Suppressor macrophage treated with lipopolysaccharide for 1 hour (primary cell): ENCODE data around the gene TSKU.
"Not testable (repeated sequence)": the region's sequence is repeated elsewhere in the genome, so short reads cannot be mapped to it uniquely, and the experiment has no call there.

Source experiments
- DNase-seq, 3 donors: peaks; one replicate each; pipeline ENCODE4 v3.0.0-alpha.2; 2020 to 2022

TSKU gene

DNA sequence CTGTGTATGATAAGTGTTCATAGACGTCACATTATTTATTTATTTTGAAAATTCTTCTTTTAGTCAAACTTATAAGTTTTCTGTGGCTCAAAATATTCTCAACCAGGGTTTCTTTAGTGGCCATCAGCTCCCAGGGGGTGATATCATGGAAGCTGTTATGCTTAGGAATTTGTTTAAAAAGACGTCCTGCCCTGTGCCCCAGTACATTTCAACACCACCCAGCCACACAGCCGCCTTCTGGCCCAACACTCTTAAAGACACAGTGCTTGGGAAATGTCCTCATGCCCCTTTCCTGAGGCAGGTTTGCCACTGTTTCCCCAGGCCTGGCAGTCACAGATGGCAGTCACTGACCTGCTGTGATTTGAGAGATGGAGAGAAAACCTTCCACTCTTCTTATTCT, 19.9 kb downstream of the TSKU start:
- peak in 2 of 3 donors; percentile 21 to 28 for DNase-seq

- DNase-seq = peak; percentile 77 to 83 (median 80)
These were observed 20.9 kb downstream of the TSKU start for GRCh38 chr11:76803811-76804600.

GRCh38 chr11:76805206-76805913, 22.2 kb downstream of the TSKU start:
- peak; percentile 36 to 49 (median 41) for DNase-seq

GRCh38 chr11:76806131-76806530, 23.0 kb downstream of the TSKU start:
- DNase-seq = no peak

DNA sequence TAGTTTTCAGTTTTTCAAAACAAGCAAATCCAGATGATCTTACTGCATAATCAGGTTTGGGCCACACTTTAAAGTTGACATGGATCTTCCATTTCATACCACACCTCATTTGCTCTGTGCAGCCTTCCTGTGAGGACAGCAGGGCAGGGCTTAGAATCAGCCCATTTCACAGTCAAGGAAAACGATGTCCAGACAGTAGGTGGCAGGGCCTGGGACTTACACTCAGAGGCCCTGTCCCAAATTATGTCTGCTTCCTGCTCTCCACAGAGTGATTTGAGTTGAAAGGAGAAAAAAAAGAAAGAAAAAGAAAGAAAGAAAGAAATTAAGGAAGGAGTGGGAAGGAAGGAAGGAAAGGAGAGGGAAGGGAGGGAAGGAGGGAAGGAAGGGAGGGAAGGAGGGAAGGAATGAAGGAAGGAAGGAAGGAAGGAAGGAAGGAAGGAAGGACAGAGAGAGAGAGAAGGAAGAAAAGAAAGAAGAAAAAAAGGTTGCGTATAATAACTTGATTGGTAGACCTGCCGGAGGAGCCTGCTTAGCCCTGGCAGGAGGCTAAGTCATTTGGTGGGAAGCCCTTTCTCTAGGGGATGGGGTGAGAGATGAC, 23.6 kb downstream of the TSKU start:
- no peak for DNase-seq

GRCh38 chr11:76807206-76807875, 24.2 kb downstream of the TSKU start:
- DNase-seq = peak; percentile 82 to 93 (median 90)

DNA sequence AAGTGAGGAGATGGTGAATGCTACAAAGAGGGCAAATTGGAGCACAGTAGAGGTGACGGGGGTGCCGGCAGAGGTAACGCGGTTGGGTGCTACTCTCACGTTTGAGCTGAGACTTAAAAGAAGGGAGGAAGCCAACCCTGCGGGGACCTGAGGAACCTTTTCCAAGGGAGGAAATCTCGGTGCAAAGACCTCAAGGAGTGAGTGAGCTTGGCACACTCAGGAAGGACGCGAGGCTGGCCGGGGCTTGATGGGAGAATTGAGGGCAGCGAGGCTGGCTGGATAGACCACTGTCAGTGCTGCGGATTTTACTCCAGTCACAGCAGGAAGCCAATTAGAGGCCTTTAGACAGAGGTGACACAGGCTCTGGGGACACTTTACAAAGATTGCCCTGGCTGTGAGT, 25.0 kb downstream of the TSKU start:
- no peak for DNase-seq

DNA sequence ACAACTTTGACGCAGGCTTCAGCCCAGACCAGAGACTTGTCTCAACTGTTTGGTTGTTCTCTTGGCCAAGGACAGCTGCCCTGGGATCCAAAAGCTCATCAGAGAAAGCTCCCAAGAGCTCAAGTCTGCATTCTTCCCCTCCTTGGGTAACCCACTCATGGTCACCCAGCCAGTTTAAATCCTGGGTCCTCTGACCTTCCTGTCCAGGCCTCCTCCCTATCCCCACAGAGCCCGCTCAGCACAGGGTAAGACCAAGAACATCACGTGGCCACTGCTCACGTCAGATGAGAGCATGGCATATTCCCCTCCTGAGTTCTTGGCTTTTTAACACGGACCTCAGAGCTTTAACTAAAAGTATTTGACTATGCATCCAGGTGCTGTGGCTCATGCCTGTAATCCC, 25.8 kb downstream of the TSKU start:
- no peak for DNase-seq

GRCh38 chr11:76810151-76810853, 27.1 kb downstream of the TSKU start:
- peak; percentile 73 to 81 (median 79) for DNase-seq

DNA sequence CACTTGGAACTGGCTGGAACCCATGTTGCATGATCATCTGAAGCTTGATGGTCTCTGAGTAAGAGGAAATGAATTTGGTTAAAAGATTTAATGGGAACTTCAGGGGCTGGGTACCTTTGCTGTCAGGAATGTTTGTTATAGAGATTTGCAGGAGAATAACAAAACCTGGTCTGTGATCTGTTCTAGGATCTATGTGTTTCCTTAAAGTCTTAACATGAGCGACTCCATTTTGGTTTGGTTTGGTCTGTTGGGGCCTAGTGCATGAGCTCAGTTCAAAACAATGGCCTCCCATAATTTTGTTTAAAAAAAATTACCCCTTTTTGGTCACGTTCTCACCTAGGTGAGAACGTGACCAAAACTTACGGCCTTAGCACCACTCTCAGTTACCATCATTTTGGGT, 28.1 kb downstream of the TSKU start:
- no peak for DNase-seq

DNA sequence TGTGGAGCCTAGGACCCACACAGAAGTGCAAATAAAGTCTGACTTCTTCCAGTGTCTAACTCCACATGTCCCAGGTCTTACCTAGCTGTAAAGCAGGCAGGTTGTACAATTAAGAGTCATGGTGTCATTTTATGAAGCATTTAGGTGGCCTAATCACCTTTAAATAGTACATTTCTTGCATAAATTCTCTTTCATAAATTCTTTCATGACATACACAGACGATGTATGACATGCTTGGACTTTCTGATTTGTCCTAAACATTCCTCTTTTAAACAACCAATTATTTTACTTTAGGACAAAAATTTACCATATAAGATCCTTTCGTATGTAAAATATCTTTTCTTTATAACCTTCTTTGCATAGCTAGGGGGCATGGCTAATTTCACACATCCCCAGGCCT, 31.3 kb downstream of the TSKU start:
- no peak for DNase-seq

- not testable (repeated sequence) for DNase-seq
These were observed 32.5 kb downstream of the TSKU start for GRCh38 chr11:76815678-76816077.

DNA sequence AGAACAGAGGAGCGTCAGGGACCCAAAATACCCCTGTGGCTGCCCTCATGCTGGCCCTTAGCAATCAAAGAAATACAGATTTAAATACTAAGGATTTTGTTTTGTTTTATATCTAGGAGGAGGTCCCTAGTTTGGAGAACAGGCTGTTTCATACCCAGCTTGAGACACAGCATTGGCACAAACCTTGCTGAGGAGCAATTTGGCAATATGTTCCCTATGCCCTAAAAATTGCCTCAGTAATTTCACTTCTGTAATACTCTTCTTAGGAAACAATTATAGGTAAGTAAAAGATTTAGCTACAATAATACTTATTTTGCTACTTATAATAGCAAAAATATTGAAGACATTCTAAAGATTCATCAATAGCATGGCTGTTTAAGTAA, 37.0 kb downstream of the TSKU start:
- DNase-seq = no peak

GRCh38 chr11:76821396-76821795, 38.2 kb downstream of the TSKU start:
- DNase-seq = not testable (repeated sequence)

- no peak for DNase-seq
These were observed 39.2 kb downstream of the TSKU start for GRCh38 chr11:76822406-76822805.

DNA sequence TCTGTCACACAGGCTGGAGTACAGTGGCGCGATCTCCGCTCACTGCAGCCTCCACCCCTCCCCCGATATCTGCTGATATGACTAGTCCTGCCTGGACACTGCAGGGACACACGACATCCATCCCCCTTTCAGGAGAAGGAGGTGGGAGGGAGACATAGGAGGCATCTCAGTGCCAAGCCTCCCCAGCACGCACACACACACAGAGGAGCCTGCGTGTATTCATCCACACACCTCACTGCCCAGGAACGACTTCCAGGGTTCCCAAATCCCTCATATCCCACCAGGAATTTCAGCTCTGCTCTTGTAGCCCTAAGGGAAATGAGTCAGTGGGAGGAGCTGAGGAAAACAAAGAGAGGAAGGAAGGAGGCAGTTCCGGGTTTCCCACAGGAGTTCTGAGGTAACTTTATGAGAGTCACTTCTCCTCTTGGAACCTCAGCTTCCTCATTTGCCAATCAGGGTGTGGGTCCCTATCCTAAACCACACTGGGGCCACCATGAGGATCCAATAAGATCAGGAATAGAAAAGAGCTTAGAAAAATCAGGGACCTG, 40.4 kb downstream of the TSKU start:
- DNase-seq = peak; percentile 75 to 84 (median 78)

DNA sequence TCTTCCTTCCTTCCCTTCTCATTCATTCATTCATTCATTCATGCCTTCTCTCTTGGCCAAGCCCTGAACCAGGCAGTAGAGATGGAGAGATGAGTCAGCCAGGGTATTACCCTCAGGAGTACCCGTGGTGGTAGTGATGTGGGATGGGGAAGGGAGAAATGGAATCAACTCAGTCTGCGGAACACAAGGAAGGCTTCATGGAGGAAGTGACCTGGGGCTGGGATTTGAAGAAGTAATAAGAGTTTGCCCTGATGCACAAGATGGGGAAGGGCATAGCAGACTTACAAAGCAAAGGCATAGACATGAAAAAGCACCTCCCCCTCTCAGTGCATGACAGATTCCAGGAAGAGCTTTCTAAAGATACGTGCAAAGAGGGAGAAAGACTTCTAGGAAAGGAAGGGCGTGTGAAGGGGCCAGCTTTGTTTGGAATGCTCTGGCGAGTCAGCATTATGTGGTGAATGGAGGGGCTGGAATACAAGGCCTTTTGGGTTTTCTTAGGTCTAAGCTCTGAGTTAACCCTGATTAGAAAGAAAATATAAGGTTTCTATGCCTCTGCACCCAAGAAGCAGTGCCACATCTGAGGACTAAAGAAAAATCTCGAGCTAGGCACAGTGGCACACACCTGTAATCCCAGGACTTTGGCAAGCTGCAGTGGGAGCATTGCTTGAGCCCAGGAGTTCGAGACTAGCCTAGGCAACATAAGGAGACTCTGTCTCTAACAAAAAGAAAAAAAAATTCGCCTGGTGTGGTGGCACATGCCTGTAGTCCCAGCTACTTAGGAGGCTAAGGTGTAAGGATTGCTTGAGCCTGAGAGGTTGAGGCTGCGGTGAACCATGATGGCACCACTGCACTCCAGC, 41.2 kb downstream of the TSKU start:
- DNase-seq = peak; percentile 86 to 90 (median 89)

DNA sequence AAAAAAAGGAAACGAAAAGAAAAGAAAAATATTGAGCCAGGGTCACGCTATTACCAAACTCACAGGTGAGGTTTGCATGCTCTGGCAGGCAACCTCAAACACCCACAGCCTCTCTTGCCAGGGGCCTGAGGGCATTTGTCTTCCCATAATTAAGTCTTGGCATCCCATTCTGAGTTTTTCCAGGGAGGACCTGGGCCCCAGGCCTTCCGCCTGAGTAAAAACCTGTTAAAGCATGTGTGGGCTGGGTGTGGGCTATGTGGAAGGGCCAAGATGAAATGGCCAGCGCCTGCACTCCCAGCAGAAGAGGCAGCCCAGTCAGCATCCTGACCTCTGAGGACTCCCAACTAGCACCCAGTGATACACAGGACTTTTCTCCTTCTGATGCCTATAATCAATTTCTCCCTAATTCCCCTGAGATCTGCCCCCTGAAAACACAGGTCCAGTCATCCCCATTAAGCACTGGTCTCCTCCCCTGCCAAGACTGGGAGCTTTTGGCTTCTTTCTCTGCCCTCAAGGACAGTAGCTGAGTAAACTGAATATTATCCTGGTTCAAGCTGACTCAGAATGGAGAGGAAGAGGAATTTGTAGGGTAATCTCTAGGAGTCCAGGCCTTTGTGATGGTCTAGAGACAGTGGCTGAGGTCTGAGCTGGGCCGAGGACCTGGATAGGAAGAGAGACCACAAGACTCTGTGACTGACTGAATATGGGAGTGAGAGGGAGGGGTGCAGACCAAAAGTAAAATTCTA, 42.0 kb downstream of the TSKU start:
- no peak for DNase-seq

DNA sequence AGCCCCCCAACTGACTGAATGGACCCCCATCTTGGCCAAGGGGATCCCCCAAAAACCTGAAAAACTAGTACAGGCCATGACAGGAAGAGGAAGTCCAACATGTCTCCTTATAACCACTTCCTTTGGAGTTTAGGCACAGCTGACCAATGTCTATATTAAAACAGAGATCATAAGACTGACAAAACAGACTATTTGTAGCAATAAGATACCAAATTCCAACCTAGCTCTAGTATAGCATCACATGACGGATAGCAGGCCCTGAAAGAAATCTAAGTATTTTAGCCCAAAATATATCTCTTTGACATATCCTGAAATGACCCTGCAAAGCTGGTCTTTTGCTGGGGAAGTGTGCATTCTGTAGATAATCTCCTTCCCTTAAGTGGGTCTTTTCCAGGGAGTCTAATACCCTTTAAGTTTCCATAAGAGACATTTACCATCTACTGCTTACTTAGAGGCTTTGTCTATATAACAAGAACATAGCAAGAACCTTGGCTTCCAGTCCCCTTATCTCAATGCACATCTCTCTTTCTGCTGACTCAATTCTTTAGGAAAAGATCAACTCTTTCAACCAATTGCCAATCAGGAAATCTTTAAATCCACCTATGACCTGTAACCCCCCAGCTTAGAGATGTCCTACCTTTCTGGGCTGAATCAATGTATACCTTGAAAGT, 42.7 kb downstream of the TSKU start:
- no peak for DNase-seq

- DNase-seq = not testable (repeated sequence)
These were observed 43.4 kb downstream of the TSKU start for GRCh38 chr11:76826508-76826907.
